Left renal cortex interstitium (tissue), 4 donors: ENCODE measurements around the gene GNPTAB. TPM values are rescaled to one million over a fixed set of nuclear protein-coding genes. Genes with fewer than 3 reads are reported as not detected.
"Not testable (repeated sequence)": the region's sequence is repeated elsewhere in the genome, so short reads cannot be mapped to it uniquely, and the experiment has no call there.

ENCODE experiments used
- DNase-seq, 4 donors: peaks; one replicate each; pipeline ENCODE4 v3.0.0-alpha.2; 2013; ENCODE audit warnings: low read depth in 4 of 4, low spot score in 2 of 4, missing footprints in 1 of 4
- polyA plus RNA-seq, 4 donors: library from polyadenylated mRNA; unstranded; fragments of 120-200 nt; gene quantifications; one replicate each; pipeline ENCODE4 v1.2.1, GENCODE V29; 2013; ENCODE audit not compliant: insufficient read length in 4 of 4

The GNPTAB gene
- polyA plus RNA-seq, 4 donors, result 31.8 to 39.2 (median 35.8) TPM

DNA sequence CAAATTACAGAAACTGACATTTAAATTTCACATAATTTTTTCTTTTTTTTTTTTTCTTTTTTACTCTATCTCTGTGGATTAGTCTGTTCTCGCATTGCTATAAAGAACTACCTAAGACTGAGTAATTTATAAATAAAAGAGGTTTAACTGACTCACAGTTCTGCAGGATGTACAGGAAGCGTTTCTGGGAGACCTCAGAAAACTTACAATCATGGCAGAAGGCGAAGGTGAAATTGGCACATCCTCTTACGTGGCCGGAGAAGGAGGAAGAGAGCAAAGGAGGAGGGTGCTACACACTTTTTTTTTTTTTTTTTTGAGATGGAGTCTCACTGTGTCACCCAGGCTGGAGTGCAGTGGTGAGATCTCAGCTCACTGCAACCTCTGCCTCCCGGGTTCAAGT is 19.4 kb downstream of the GNPTAB start:
- DNase-seq, result not testable (repeated sequence)

DNA sequence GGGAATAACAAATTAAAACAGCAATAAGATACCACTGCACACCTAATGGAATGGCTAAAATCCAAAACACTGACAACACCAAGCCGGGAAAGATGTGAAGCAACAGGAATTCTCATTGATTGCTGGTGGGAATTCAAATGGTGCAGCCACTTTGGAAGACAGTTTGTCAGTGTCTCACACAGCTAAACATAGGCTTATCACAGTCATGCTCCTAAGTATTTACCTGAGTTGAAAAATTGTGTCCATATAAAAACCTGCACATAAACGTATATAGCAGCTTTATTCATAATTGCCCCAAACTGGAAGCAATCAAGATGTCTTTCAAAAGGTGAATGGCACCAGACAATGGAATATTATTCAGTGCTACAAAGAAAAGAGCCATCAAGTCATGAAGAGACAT is 21.6 kb downstream of the GNPTAB start:
- no peak for DNase-seq

DNA sequence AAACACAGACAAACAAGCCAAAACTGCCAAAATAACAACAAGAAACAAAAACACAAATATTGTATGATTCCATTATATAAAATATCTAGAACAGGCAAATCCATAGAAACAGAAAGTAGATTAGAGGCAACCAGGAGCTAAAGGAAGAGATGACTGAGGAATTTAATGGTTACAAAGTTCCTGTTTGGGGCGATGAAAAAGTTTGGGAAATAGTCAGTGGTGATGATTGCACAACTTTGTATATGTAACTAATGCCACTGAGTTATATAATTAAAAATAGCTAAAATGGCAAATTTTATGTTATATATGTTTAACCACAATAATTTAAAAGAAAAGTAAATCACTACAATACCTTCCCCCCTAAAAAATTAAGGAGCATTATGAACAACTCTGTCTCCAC is 24.5 kb downstream of the GNPTAB start:
- DNase-seq, result no peak

DNA sequence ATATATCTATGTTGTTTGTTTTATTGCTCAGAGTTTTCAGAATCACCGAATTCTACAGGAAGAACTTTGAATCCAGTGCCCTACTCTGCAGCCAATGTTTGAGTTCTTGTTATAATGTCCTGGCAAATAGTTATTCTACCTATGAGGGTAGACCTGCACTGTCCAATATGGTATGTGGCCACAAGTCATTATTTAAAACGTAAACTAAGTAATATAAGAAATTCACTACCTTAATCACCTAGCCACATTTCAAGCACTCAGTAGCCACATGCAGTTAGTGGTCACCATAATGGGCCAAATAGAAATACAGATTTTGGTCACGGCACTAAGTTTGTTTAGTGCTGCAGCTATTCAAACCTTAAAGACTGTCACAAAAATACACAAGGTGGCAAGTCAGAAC is 26.4 kb downstream of the GNPTAB start:
- DNase-seq, result no peak

DNA sequence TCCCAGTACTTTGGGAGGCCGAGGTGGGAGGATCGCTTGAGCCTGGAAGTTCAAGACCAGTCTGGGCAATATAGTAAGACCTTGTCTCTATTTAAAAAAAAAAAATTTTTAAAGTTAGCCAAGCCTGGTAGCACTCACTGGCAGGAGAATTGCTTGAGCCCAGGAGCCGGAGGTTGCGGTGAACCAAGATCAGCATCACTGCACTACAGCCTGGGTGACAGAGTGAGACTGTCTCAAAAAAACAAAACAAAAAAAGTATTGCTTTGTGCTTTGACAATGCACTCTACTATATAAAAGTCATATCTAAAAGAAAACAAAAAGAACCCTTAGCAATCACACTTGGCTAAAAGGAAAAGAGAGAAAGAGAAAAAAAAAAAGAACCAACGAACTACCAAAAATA is 26.8 kb downstream of the GNPTAB start:
- DNase-seq, result no peak

DNA sequence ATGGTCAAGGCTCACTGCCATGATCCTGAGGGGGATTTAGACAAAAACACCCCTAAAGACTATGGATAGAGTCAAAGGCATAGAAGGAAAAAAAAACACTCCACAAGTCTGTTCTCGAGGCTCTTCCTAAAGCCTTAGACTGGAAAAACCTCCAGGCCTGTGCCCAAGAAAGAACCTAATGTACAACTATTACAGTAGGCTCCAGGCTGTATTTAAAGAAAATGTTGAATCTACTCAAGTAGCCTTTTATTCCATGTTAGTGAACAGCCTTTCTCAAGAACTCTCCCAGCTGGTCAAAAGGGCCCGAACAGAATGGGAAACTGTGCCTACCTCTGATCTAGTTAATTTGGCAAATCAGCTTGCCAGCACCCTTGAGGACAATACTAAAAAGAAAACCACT is 28.3 kb downstream of the GNPTAB start:
- no peak for DNase-seq

DNA sequence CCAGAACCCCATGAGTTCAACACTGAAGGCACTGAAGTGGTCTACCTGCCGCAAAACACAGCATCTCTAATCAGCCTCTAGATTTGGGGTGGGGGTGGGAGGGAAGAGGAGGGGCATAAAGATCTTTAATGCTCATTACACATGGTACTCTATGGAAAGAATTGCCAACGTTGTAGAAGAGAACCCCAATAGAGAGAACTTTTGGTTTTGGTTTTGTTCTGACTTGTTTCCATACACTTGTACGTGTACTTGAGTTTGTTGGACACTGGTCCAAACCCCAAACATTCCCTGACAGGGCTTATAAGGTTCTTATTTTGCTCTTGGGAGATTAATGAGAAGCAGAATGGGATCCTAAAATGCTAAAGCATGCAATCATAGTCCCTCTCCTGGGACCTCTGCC is 31.0 kb downstream of the GNPTAB start:
- DNase-seq, result no peak

DNA sequence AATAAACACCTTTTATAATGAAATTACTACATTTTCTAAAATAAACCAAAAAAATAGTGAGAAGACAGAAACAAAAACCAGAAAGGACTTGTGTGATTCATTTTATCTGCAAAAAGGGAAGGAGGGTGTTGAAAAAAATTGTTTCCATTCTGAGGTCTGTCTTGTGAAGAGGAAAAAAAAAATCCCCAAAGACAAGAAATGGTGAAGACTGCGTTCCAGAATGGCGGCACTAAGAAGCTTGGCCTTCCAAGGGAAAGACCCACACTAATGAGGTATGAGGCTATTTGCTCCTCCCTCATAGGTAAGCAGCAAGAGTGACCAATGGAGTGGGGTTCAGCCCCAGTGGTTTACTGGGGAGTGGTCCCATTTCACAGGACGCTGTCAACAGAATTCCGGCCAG is 35.0 kb downstream of the GNPTAB start:
- DNase-seq, result no peak

DNA sequence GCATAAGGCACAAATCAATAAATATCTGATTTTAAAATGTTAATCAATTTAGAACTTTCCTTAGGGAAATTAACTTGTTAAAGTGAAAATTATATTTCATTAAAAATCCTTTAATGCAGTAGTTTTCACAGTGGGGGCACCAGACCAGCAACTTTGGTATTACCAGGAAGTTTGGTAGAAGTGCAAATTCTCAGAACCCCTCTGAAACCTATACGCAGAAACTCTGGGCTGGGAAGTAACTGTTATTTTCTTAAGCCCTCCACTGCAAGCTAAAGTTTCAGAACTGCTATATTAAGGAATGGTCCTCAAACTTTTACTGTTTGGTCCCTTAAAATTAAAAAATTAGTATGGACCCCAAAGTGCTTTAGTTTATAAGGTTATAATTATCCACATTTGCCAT is 35.7 kb downstream of the GNPTAB start:
- DNase-seq, result no peak

DNA sequence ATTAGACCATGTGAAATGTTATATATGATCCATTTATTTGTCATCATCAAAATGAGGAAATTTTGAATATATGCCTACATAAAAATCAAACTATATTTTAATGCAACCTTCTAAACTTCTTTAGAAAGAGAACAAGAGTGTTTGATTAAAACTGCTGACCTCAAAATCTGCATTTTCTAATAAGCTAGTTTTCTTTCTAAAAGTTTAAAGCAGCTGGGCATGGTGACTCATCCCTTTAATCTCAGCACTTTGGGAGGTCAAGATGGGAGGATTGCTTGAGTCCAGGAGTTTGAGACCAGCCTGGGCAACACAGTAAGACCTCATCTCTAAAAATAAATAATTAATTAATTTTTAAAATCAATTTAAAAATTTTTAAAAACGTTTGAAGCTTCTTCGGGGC is 36.2 kb downstream of the GNPTAB start:
- DNase-seq, result no peak

DNA sequence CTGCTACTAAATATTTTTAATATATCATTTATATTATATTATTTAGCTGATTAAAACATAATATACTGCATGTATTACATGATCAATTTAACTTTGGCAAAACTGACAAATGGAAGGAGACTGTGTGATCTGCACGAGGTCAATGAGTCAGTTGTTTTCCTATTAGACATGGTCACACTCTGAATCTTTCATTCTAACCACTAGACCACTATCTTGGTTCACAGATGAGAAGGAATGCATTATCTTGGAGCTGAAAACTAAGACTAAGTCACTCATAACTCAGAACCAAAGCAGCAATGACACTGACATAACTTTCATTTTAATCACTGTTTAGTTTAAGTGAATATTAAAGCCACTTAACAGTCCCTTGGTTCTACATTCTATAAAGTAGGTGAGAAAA is 37.4 kb downstream of the GNPTAB start:
- DNase-seq, result no peak

DNA sequence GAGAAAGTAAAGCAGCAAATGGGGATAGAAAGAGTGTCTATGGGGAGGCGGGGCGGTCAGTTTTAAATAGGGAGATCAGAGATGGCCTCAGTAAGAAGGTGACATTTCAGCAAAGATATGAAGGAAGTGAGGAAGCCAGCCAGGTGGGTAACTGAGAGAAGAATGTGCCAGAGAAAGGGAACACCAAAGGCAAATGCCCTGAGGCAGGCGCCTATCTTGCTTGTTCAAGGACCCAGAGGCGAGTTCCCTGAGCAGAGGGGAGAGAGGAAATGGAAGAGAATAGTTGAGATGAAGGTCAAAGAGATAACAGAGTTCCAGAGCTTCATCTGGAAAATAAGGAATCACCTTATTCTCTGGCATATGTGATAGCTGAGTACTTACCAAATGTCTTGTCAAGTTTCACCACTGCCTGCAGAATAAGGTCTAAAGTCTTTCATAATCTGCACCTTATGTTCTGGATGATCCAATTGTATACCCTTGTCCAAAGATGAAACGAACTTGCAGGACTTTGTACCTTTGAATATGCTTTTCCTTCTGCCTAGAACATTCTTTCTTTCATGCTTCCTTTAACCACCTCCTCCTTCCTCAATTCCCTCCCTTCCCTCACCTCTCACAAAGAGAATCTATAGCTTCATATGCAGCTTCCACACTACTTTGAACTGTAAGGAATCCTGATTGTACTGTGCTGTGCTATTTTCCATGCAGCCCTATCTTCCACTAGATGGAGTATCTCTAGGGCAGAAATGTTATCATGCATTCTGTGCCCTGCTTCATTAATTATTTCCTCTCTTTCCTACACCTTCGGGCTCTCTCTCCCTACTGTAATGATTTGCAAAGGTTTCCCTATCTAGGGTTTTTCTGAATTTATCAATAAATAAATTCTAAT is 38.5 kb downstream of the GNPTAB start:
- DNase-seq, result no peak

DNA sequence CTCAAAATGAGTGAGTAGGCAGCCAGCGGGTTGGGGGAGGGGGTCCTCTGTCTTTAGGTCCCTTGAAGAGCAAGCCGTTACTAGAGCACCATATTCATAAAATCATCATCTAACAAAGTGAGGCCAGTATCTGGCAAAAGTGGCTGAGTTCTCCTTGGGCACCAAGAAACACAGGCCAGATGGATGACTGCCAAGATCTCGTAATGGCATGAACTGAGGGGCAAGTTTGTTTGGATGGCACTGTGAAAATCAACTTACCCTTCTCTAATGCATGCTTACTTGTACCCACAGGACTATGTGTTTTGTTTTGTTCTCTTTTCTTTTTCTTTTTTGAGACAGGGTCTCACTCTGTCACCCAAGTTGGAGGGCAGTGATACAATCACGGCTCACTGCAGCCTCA is 41.6 kb downstream of the GNPTAB start:
- DNase-seq, result no peak

DNA sequence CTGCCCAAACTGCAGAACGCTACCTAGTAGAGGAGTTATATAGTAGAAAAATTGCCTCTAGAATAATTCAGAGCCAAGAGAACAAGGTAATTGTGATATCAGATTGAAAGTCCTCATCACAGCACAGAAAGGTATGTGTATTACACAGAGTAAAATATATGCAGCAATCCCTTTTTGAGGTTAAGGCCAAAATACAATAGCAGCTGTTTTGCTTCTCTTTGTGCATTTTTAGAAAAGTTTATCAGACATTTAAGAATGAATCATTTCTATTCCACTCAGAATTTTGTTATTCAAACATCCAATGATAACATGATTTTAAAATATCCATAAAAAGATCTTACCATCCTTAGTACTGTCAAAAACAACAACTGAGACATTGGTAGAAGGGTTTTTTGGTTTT is 45.1 kb downstream of the GNPTAB start:
- no peak for DNase-seq

DNA sequence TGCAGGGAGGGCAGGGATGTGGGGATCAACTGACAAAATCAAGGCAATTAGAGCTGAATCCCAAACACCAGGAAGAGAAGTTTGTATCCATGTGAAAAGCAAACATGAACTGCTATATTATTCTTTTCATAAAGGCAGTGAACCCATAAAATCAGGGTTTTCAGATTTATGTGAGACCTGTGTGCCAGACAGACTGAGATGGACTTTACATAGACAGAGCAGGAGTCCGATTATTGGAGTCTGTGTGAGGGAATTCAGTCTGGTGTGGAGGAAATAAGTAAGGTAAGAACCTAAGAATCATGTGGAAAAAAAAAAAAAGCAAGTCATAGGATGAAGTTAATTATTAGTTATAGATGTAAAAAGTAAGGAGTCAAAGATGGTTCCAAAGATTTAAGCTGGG is 46.4 kb downstream of the GNPTAB start:
- no peak for DNase-seq

DNA sequence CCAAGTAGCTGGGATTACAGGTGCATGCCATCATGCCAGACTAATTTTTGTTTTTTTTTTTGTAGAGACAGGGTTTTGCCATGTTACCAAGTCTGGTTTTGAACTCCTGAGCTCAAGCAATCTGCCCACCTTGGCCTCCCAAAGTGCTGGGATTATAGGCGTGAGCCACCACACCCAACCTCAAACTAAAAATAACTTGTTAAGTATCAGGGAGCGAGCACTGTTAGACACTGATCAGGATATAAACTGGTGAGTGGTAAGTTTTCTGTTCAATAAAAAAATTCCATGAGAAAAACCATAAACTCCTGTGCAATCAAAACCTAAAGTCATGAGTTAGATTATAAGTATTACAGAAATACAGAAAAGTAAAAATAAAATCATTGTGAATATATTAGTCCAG is 46.9 kb downstream of the GNPTAB start:
- no peak for DNase-seq

DNA sequence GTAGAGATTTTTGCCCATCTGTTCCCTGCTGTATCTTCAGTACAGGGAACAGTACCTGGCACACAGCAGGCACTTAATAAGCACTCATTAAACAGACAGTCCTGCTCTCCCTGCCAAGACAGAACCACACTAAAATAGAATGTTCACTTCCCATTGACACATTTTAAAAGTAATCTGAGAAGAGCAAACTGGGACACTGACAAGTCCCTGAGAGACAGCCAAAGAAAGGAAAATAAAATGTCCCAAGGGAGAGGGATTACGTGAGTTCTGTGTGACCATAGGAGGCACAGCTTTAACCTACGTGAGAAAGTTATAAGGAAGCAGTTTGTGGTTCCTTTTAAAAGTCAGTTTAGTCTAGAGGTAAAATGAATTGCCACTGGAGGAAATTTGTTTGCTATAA is 47.6 kb downstream of the GNPTAB start:
- no peak for DNase-seq

DNA sequence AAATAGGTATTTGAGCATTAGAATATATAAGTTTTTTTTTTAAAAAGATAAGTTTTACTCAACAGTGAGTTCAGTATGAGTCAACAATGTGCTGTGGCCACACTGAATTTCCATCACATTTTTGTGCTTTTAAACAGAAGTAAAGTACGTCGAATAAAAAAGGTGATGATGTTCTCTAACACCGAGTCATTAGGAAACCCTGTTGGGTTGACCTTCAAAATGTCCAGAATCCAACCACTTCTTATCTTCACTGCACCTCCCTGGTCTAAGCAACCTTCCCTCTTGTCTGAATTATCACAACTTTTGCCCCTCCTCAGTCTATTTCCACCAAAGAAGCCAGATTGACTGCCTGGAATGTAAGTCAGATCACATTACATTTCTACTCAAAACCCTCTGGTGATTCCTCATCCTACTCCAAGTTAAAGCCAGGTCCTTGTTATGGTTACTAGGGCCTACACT is 48.5 kb downstream of the GNPTAB start:
- no peak for DNase-seq

DNA sequence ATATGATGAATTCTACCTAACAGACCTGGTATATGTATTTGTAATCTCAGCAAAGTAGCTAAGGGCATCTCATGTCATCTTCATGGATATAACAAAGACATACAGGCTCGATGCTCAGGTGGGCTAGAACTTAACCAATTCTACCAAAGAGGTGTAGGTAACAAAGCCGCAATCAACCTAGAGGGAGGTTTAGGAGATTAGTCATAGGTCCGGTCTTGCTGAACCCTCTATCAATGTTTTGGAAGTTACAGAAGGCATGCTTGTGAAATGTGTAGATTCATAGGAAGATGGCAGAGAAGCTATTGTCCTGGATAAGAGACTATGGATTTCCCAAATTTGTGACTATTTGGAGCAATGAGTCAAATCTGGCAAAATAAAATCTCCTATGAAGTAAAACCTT is 48.9 kb downstream of the GNPTAB start:
- no peak for DNase-seq

DNA sequence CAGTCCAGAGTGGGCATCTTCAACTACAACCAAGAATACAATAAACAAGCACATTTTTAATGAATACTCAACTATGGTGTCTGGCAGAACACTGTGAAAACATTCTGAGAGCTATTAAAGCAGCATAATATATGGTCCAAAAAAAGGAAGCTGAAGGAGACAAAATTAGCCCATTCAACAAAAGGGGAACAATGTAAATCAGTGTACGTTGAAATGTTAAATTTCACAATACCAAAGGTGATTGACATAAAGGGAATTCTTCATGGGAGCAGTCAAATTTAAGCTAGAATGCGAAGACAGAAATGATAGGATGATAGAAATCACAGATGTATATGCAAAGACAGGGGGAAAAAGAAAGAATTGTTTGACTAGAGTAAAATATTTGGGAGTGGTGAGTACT is 50.2 kb downstream of the GNPTAB start:
- DNase-seq, result no peak

DNA sequence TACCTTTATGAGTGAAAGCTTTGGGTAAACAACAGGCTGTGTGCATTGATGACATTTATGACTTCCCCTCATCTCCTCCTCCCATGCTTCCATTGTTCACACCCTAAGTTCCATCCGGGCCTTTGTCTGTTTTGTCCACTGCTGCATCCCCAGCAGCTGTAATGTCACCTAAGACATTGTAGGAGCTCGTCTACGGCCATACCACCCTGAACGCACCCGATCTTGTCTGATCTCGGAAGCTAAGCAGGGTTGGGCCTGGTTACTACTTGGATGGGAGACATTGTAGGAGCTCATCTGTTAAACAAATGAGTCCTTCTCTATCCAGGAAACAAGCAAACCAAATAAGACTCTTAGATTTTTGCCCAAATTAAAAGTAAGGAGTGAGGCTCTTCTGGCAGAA is 51.1 kb downstream of the GNPTAB start:
- no peak for DNase-seq

DNA sequence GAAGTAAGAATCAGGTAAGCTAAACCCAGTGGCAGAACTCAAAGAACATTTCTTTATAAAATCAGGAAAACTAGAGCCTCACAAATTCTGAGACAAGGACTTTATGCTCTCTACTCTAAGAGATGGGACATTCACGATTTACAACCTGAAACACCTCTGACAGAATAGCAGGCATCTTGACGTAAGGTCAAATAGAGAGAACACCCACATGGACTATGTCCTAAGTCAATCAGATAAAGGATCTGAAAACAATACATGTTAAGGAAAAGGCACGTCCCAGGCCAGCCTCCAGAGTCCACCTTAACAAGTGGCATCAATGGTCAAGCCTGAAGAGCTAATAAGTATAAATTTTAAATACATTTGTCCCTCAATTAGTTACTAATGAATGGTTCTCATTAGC is 51.6 kb downstream of the GNPTAB start:
- no peak for DNase-seq

DNA sequence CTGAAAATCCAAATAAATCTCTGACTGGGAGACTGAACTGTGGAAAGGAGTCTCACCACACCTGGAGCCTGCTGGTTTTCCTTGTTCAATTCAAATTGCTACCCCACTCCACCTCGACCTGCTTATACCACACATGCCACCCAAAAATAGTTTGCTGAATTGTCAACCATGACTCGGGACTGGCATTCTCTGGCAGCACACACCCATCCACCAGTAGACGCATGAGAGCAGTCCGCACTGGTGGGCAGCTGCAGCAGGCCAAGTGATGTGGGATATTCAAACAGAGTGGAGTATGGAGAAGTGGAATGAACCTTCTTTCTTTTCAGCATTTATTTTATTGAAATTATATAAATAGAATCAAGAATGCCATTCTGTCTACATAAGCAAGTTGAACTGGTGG is 52.8 kb downstream of the GNPTAB start:
- no peak for DNase-seq
